OCI-LY3 (cell line): ENCODE measurements around the gene PLXNC1.

ENCODE experiments used
- EZH2phosphoT487 ChIP-seq: fragments of 200-600 bp; shearing (Covaris generic); IDR thresholded peaks from 2 replicates; pipeline ENCODE4 v1.6.1; 2018; ENCODE audit warnings: antibody characterized with exemption, mixed run types, low read depth
- TF ChIP-seq, protein P1 (sequence below): fragments of 200-600, 300-600 bp; sonication (generic); IDR thresholded peaks from 2 replicates; pipeline ENCODE4 v1.5.1; 2014; ENCODE audit warnings: antibody characterized with exemption, low read length, low read depth

GRCh38 chr12:94143438-94143837 is 4.9 kb upstream of the PLXNC1 start:
- TF ChIP-seq, protein P1, sequence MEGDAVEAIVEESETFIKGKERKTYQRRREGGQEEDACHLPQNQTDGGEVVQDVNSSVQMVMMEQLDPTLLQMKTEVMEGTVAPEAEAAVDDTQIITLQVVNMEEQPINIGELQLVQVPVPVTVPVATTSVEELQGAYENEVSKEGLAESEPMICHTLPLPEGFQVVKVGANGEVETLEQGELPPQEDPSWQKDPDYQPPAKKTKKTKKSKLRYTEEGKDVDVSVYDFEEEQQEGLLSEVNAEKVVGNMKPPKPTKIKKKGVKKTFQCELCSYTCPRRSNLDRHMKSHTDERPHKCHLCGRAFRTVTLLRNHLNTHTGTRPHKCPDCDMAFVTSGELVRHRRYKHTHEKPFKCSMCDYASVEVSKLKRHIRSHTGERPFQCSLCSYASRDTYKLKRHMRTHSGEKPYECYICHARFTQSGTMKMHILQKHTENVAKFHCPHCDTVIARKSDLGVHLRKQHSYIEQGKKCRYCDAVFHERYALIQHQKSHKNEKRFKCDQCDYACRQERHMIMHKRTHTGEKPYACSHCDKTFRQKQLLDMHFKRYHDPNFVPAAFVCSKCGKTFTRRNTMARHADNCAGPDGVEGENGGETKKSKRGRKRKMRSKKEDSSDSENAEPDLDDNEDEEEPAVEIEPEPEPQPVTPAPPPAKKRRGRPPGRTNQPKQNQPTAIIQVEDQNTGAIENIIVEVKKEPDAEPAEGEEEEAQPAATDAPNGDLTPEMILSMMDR = no peak
- TF ChIP-seq EZH2phosphoT487 = no peak
